Stimulated activated CD8-positive, alpha-beta memory T cell treated with anti-CD3 and anti-CD28 coated beads, Interleukin-4, amount 100 ng/mL, for 48 hours (primary cell): Measurements from ENCODE around the gene LTF.

Experiments used
- DNase-seq: peaks from one replicate; pipeline ENCODE4 v3.0.0-alpha.2; 2020

Gene LTF

GRCh38 chr3:46467562-46467961, 2.9 kb upstream of the LTF start:
- DNase-seq, result no peak

- DNase-seq, result no peak
Observed at GRCh38 chr3:46466871-46467403, 2.2 kb upstream of the LTF start.

GRCh38 chr3:46466273-46466672, 1.6 kb upstream of the LTF start:
- no peak for DNase-seq

- no peak for DNase-seq
Observed at GRCh38 chr3:46465196-46465520, 453 bp upstream of the LTF start.

- DNase-seq, result no peak
Observed at GRCh38 chr3:46463868-46464241, 850 bp downstream of the LTF start.

GRCh38 chr3:46463120-46463867, 1.4 kb downstream of the LTF start:
- DNase-seq, result no peak

- no peak for DNase-seq
Observed at GRCh38 chr3:46462511-46462910, 2.2 kb downstream of the LTF start.

- DNase-seq, result no peak
Observed at GRCh38 chr3:46462111-46462510, 2.6 kb downstream of the LTF start.

GRCh38 chr3:46460051-46460450, 4.7 kb downstream of the LTF start:
- DNase-seq, result no peak

- DNase-seq, result no peak
Observed at GRCh38 chr3:46456118-46456517, 8.6 kb downstream of the LTF start.

GRCh38 chr3:46455231-46456115, 9.2 kb downstream of the LTF start:
- no peak for DNase-seq

GRCh38 chr3:46454606-46455005, 10.1 kb downstream of the LTF start:
- no peak for DNase-seq

- DNase-seq, result no peak
Observed at GRCh38 chr3:46454209-46454595, 10.5 kb downstream of the LTF start.

GRCh38 chr3:46453526-46454208, 11.0 kb downstream of the LTF start:
- no peak for DNase-seq

- no peak for DNase-seq
Observed at GRCh38 chr3:46449755-46450552, 14.8 kb downstream of the LTF start.

GRCh38 chr3:46448721-46449120, 16.0 kb downstream of the LTF start:
- DNase-seq, result no peak

- DNase-seq, result no peak
Observed at GRCh38 chr3:46447228-46447985, 17.3 kb downstream of the LTF start.

- no peak for DNase-seq
Observed at GRCh38 chr3:46442576-46443530, 21.9 kb downstream of the LTF start.

- peak; percentile 30 for DNase-seq
Observed at GRCh38 chr3:46440531-46441294, 24.0 kb downstream of the LTF start.

GRCh38 chr3:46438831-46439230, 25.9 kb downstream of the LTF start:
- no peak for DNase-seq
